ENCODE data around the gene CTXND2.

DNA sequence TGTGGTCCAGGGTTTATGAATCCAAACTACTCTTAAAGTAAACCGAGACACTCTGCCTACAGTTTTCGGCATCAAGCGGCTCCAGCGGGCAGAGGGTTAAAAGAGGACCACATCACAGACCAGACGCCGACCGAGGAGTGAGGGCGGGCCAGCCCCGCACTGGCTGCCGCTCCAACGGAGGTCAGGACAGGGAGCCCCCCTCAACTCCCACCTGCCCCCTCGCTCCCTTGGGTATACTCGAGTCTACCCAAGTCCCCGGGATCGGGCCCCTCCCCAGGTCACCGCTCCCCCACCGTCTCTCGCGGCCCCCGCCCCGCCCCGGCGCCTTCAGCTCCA lies 10.8 kb upstream of the CTXND2 start:
- TF ChIP-seq, protein P1, sequence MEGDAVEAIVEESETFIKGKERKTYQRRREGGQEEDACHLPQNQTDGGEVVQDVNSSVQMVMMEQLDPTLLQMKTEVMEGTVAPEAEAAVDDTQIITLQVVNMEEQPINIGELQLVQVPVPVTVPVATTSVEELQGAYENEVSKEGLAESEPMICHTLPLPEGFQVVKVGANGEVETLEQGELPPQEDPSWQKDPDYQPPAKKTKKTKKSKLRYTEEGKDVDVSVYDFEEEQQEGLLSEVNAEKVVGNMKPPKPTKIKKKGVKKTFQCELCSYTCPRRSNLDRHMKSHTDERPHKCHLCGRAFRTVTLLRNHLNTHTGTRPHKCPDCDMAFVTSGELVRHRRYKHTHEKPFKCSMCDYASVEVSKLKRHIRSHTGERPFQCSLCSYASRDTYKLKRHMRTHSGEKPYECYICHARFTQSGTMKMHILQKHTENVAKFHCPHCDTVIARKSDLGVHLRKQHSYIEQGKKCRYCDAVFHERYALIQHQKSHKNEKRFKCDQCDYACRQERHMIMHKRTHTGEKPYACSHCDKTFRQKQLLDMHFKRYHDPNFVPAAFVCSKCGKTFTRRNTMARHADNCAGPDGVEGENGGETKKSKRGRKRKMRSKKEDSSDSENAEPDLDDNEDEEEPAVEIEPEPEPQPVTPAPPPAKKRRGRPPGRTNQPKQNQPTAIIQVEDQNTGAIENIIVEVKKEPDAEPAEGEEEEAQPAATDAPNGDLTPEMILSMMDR (IDR thresholded peaks at IDR 0.05) = no peak
- TF ChIP-seq POLR2AphosphoS5 (IDR thresholded peaks at IDR 0.05) = no peak
- TF ChIP-seq POLR2A (IDR thresholded peaks at IDR 0.05) = no peak

Measured in breast epithelium (tissue), 3 donors.